ENCODE measurements around the gene LZTR1.

LZTR1 gene

GRCh38 chr22:20951151-20951931 is 30.8 kb upstream of the LZTR1 start:
- DNase-seq, result no peak

DNA sequence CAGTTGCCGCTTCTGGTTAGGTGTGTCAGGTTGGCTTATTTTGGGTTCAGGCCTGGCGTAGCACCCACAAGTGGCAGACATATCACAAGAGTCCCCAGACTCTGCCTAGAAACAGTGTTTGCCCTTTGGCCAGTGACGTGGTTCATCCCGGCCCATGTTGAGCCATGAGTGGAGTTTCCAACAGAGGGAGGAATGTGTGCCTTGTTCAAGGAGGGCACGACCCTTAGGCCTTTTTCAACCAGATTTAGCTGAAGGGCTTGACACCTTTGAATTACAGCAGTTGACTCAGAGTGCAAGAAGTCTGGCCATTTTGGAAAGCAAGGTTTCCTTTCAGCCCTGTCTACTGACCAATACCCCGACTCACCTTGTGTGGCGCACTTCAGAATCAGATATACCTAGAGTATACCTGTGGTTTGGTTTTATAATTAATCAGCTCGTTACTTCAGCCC is 30.1 kb upstream of the LZTR1 start:
- DNase-seq, result no peak

- no peak for DNase-seq
These were observed 29.4 kb upstream of the LZTR1 start for GRCh38 chr22:20952544-20953341.

DNA sequence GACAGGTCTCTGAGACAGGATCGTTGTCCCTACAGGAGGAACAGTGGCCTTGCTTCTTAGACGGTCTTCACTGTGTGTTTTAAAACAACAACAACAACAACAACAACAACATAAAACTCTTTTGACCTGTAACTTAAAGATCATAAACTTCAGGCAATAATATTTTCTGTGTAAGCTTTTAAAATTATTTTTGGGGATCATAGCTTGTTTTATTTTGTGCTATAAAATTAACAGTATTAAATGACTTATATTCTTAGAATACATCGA is 28.8 kb upstream of the LZTR1 start:
- no peak for DNase-seq

- no peak for DNase-seq
These were observed 28.2 kb upstream of the LZTR1 start for GRCh38 chr22:20953668-20954500.

DNA sequence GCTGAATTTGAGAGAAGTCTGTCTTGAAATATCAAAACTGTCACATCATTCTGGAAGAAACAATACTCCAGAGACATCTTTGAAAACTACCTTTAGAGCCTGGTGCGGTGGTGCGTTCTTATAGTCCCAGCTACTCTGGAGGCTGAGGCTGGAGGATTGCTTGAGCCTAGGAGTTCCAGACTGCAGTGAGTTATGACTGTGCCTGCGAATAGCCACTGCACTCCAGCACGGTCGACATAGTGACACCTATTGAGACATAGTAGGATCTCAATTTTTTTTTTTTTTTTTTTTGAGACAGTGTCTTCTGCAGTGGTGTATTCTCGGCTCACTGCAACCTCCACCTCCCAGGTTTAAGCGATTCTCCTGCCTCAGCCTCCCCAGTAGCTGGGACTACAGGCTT is 26.5 kb upstream of the LZTR1 start:
- DNase-seq, result no peak

DNA sequence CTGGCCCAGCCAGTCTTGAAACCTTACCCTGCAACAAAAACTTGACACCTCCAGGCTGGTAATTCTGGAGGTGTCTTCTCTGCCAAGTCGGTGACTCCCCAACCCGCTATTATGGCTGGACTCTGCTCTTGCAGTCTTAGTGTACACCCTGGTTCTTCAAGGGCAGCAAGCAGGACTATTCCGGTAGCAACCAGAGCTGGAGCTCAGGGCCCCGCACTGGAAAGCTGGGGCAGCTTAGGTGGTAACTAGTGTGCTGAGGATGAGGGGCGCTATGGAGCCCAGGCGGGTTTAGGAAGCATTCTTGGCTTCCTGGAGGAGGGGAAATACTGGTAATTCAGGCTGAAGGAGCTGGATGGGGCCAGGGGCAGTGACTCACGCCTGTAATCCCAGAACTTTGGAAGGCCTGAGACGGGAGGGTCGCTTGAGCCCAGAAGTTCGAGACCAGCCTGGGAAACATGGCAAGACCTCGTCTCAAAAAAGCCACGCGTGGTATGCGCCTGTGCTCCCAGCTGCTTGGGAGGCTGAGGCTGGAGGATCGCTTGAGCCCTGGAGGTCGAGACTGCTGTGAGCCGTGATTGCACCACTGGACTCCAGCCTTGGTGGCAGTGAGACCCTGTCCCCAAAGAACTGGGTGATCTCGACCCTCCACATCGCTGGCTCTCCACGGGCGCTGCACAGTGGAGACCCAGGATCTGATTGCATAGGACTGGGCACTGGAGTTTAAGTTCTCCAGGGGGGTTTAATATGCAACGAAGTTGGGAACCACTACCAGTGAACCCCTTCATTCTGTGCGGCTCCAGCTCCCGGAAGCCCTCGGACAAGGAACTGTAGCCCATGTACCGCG is 25.6 kb upstream of the LZTR1 start:
- no peak for DNase-seq

DNA sequence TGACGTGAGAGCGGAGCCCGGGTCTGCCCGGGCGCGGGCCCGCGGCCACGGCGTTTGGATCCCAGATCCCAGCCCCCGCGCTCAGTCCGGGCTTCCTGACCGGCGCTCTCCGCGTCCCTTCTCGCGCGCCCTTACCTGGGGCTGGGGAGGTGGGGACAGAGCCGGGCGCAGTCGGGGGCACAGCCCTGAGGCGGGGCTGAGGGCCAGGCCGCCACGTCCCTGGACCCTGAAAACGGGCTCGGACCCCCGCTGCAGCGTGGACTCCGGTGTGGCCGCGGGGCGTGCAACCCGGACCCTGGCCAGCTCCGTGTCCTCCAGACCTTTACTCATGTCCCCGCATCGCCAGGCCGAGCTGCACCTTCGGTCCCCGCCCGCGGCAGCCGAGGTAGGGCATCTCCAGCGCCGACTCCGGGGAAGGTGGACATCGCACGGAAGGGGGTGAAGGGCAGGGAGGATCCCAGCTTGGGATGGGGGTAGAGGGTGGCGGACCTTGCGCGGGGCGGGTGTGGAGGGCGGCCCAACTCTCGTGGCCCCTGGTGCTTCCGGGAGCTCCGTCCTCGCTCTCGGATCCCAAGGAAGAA is 24.9 kb upstream of the LZTR1 start:
- DNase-seq, result no peak

GRCh38 chr22:20957683-20958431 is 24.2 kb upstream of the LZTR1 start:
- DNase-seq, result no peak

GRCh38 chr22:20959578-20960461 is 22.3 kb upstream of the LZTR1 start:
- no peak for DNase-seq

DNA sequence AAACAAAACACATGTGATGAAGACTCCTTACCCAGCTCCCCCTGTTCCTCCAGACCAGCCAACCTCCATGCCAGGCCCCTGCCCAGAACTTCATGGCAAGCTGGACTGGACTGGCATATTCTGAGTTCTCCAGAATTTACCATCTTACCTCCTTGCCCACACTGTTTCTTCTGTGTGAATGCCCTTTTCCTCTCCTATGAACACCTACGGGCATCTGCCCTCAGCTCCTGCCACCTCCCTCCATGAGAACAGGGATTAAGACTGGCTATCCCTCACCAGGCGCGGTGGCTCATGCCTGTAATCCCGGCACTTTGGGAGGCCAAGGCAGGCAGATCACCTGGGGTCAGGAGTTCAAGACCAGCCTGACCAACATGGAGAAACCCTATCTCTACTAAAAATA is 21.5 kb upstream of the LZTR1 start:
- no peak for DNase-seq

- DNase-seq, result no peak
These were observed 19.6 kb upstream of the LZTR1 start for GRCh38 chr22:20962491-20962945.

DNA sequence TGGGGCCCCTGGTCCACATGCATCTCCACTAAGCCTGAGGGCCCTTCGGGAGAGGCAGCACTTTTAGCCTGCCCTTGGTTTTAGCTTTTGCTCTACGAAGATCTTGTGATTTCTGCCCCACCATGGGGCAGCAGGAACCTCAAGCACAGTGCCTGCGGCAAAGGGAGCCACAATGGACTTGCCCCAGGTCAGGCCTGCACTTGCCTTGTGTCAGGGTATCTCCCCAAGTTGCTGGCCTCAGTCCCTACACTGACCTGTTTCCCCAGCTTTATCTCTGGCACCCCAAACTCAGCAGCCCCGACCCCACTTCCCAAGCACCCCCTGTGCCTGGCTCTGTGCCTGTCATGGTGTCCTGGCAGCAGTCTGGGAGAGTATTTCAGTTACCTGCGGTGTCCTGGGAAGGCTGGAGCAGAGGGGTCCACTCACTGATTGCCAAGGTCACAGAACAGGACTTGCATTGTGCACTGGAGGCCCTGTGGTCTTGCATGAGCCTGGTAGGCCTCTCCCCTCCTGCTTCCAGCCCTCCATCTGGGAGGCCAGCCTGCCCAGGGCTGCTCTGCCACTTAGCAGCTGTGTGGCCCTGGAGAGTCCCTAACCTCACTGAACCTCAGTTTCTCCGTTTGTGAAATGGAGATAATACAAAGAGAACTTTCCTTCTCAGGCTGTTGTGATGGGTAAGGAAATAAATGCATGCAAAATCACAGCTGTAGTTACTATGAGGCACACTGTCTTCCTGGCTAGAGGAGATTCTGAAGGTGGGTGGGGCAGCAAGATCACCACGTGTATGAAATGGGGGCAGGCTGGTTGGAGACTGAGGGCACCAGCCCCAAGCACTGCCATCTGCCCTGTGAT is 18.7 kb upstream of the LZTR1 start:
- no peak for DNase-seq

DNA sequence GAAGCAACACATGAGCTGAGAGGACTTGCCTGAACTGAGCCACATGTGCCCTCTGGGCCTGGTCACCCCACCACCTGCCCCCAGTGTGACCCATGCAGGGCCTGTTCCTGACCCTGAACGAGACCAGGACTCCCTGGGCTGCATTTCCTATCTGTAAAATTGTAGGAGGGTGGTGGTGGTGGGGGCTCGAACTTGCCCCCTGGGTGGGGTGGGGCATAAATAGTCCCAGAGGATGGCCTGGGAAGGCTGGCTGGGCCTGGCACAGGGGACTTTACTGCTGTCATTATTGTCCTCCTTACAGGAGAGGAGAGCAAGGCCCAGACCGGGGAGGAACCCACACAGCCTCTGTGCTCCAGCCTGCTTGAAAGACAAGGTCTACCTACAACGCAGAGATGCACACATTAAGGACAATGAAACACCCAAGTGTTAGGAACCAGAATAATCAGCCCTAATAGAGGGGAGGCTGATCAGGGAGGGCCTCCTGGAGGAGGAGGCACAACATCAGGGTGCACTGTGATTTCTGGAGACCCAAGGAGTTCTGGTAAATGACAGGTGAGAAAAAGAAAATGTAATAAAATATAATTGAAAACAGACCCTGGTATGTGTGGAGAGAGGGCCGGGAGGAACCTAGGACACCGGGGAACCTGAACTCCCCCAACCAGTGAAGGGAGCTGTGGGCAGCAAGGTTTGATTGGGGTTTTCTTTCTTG is 17.9 kb upstream of the LZTR1 start:
- no peak for DNase-seq

GRCh38 chr22:20964799-20965103 is 17.3 kb upstream of the LZTR1 start:
- no peak for DNase-seq

DNA sequence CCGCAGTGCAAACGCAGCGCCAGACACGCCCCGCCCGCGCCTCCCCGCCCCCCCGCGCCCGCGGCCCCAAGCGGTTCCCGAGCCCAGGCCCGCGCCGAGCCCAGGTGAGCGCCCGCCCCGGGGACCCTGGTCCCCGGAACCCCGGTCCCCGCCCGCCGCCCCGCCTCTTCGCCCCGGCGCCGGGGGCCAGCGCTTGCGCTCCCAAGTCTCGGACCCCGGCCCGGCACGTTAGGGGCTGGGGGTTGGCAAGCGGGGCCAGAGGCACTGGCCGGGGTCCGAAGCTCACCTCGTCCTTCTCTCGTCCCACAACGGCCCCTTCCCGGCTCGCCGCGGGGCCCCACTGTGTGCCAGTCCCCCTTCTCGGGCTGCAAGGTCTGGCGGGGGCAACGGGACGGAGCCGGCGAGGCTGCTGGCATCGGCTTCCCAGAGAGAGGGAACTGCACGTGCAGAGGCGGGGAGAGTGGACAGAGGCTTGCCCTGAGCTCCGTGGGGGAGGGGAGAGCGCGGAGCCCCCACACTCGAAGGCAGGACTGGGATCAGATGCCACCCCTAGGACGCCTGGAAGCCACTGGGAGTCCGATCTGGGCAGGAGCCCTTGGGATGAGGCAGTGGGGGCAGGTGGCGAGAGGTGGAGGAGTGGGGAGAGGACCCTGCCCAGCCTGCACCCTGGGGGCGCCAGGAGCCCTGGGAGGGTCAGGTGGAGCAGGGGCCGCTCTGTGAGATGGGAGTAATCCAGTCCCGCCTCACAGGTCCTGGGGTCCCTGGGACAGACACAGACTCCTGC is 16.8 kb upstream of the LZTR1 start:
- no peak for DNase-seq

DNA sequence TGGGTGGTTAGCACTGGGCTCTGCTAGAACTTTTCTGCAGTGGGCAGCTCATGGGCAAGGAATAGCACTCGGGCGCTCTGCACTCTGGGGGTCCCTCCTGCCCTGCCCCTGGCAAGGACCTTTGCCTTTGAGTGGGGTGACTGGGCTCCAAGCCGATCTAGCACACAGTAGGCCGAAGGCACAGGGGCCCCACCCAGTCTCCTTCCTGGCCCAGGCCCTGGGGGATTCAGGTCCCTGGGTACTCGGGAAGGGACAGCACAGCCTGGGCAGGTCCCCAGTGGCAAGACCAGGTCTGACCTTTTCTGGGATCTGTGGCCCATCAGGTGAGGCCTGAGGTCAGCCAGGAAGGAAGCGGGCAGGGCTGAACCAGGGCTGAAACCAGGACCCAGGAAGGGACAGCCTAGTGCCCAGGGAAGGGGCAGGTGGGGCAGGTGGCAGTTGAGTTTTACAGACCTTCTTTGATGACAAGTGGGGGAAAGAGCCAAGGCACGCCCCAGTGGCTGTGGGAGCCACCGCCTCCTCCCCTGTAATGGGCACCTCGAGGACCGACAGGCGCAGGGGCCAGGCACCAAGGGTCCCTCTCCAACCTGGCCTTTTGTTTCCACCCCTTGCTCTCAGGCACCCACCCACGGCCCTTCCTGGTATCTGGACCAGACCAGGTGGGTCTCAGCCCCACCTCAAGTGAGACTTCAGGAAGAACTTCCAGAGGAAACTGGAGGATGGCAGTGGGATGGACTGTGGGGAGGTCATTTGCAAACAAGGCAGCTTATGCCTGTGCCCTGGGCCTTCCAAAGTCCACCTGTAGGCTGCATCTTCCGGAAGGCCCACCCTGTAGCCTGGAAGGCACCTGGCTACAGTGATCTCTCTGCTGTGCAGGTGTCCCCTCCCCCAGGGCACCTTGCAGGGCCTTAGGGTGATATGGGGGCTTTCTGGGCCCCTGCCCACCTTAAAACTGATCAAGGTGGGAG is 15.9 kb upstream of the LZTR1 start:
- no peak for DNase-seq

All from DMS79 treated with DMSO at 0.1 percent for 48 hours (cell line).